Skeletal muscle cell (primary cell): Measurements from ENCODE around the gene CLEC11A.

ENCODE experiments used
- DNase-seq: peaks from one replicate; pipeline ENCODE4 v3.0.0-alpha.2; 2010; ENCODE audit warnings: low read depth
- H3K4me3 ChIP-seq: 2 replicates; pipeline ENCODE4 v1.5.1; 2011; ENCODE audit warnings: low read depth, mild to moderate bottlenecking, control low read depth, low read length, moderate library complexity

The CLEC11A gene

GRCh38 chr19:50702871-50703829, 20.0 kb upstream of the CLEC11A start:
- peak overlapping the region; percentile 13 for H3K4me3 ChIP-seq
- no peak for DNase-seq

GRCh38 chr19:50703915-50704796, 19.0 kb upstream of the CLEC11A start:
- no peak overlapping the region for H3K4me3 ChIP-seq

GRCh38 chr19:50705422-50706019, 17.6 kb upstream of the CLEC11A start:
- peak; percentile 43 for DNase-seq
- no peak overlapping the region for H3K4me3 ChIP-seq

More at GRCh38 chr19:50703915-50704796, 19.0 kb upstream of the CLEC11A start:
- DNase-seq: no peak

- H3K4me3 ChIP-seq: no peak overlapping the region
- DNase-seq: no peak
Measured at GRCh38 chr19:50706387-50706786, 16.8 kb upstream of the CLEC11A start.

GRCh38 chr19:50708179-50708879, 14.8 kb upstream of the CLEC11A start:
- no peak overlapping the region for H3K4me3 ChIP-seq
- no peak for DNase-seq

- DNase-seq: no peak
- no peak overlapping the region for H3K4me3 ChIP-seq
Measured at GRCh38 chr19:50710094-50710493, 13.1 kb upstream of the CLEC11A start.

- DNase-seq: no peak
- H3K4me3 ChIP-seq: no peak overlapping the region
Measured at GRCh38 chr19:50710612-50711011, 12.6 kb upstream of the CLEC11A start.

- H3K4me3 ChIP-seq: no peak overlapping the region
- DNase-seq: no peak
Measured at GRCh38 chr19:50711196-50711595, 12.0 kb upstream of the CLEC11A start.

- H3K4me3 ChIP-seq: no peak overlapping the region
- no peak for DNase-seq
Measured at GRCh38 chr19:50711805-50712204, 11.4 kb upstream of the CLEC11A start.

- DNase-seq: no peak
- H3K4me3 ChIP-seq: no peak overlapping the region
Measured at GRCh38 chr19:50712833-50713232, 10.3 kb upstream of the CLEC11A start.

- DNase-seq: no peak
- no peak overlapping the region for H3K4me3 ChIP-seq
Measured at GRCh38 chr19:50713556-50714236, 9.5 kb upstream of the CLEC11A start.

GRCh38 chr19:50716178-50717025, 6.8 kb upstream of the CLEC11A start:
- DNase-seq: no peak
- no peak overlapping the region for H3K4me3 ChIP-seq

- no peak for DNase-seq
- H3K4me3 ChIP-seq: no peak overlapping the region
Measured at GRCh38 chr19:50717026-50717723, 6.0 kb upstream of the CLEC11A start.

GRCh38 chr19:50717891-50718254, 5.3 kb upstream of the CLEC11A start:
- peak overlapping the region; percentile 55 for H3K4me3 ChIP-seq
- DNase-seq: no peak

- peak overlapping the region; percentile 55 for H3K4me3 ChIP-seq
- DNase-seq: no peak
Measured at GRCh38 chr19:50718255-50719118, 4.7 kb upstream of the CLEC11A start.

- H3K4me3 ChIP-seq: peak overlapping the region; percentile 55
- DNase-seq: no peak
Measured at GRCh38 chr19:50719119-50719435, 4.1 kb upstream of the CLEC11A start.

GRCh38 chr19:50719566-50719965, 3.6 kb upstream of the CLEC11A start, which contains the start of gene SHANK1:
Gene SHANK1, minus strand, starts transcription at chr19:50719802. Its CDS starts 2,883 bp downstream, at chr19:50716919.
- H3K4me3 ChIP-seq: peak within 1 kb of the TSS; percentile 55
- DNase-seq: no peak
